Peyer's patch (tissue), 4 donors: Measurements from ENCODE around the gene MAPK8.
"Not testable (repeated sequence)": the region's sequence is repeated elsewhere in the genome, so short reads cannot be mapped to it uniquely, and the experiment has no call there.

ENCODE experiments used
- CTCF ChIP-seq, 6 experiments: fragments of 450-650 bp in 4 of 6; fragments of 200-600 bp in 2 of 6; sonication (generic) in 1 of 6; IDR thresholded peaks; one replicate each; pipeline ENCODE4 v1.5.1; 2017 to 2019; ENCODE audit warnings: antibody characterized with exemption in 6 of 6, mild to moderate bottlenecking in 3 of 6, moderate library complexity in 1 of 6
- POLR2A ChIP-seq, 2 donors: fragments of 450-650 bp; IDR thresholded peaks; one replicate each; pipeline ENCODE4 v1.5.1; 2017; ENCODE audit warnings: antibody characterized with exemption in 2 of 2, mild to moderate bottlenecking in 2 of 2, moderate library complexity in 2 of 2

GRCh38 chr10:48347539-48347938, 41.1 kb downstream of the MAPK8 start:
- not testable (repeated sequence) for TF ChIP-seq CTCF, POLR2A (IDR thresholded peaks at IDR 0.05)
